Measurements from ENCODE around the gene TCEAL3. TPM values are rescaled to one million over a fixed set of nuclear protein-coding genes. Genes with fewer than 3 reads are reported as not detected.
"Not testable (repeated sequence)": the region's sequence is repeated elsewhere in the genome, so short reads cannot be mapped to it uniquely, and the experiment has no call there.

TCEAL3 gene
- total RNA-seq, 4 donors from 2014 or later = 3.4 to 16.7 (median 12.4) TPM

- H3K4me3 ChIP-seq = no peak overlapping the region
- in situ Hi-C loops (cut with MboI; ENCODE audit: low pct_ligation_motif_present in 1 of 4, low pct_unique_long_range_greater_than_20kb in 1 of 4, low sequenced_read_pairs in 3 of 4) = no loop called here
- no peak for DNase-seq
- 70% methylated on average over 2 of the region's 2 CpGs; no CpG with 5 or more reads in 1 of the 2 donors for WGBS, 2 donors (ENCODE audit: low coverage in 1 of 2)
- H3K36me3 ChIP-seq = no peaks in the 10 kb centered on the region
- TF ChIP-seq POLR2AphosphoS5 (IDR thresholded peaks at IDR 0.05) (no peak), EP300 (IDR thresholded peaks at IDR 0.05; ENCODE audit: low read depth) (no peak), POLR2A (IDR thresholded peaks at IDR 0.05) (no peak)
- TF ChIP-seq, protein P1, sequence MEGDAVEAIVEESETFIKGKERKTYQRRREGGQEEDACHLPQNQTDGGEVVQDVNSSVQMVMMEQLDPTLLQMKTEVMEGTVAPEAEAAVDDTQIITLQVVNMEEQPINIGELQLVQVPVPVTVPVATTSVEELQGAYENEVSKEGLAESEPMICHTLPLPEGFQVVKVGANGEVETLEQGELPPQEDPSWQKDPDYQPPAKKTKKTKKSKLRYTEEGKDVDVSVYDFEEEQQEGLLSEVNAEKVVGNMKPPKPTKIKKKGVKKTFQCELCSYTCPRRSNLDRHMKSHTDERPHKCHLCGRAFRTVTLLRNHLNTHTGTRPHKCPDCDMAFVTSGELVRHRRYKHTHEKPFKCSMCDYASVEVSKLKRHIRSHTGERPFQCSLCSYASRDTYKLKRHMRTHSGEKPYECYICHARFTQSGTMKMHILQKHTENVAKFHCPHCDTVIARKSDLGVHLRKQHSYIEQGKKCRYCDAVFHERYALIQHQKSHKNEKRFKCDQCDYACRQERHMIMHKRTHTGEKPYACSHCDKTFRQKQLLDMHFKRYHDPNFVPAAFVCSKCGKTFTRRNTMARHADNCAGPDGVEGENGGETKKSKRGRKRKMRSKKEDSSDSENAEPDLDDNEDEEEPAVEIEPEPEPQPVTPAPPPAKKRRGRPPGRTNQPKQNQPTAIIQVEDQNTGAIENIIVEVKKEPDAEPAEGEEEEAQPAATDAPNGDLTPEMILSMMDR (IDR thresholded peaks at IDR 0.05) = no peak
- intact Hi-C loops (cut with DNase I; ENCODE audit: low total_unique reads) = no loop called here
- no peaks in the 10 kb centered on the region for H3K9me3 ChIP-seq
- H3K4me1 ChIP-seq = no peaks in the 10 kb centered on the region
- H3K27me3 ChIP-seq = no peaks in the 10 kb centered on the region
- no peak overlapping the region for H3K27ac ChIP-seq
Observed at GRCh38 chrX:103637604-103638338, 30.0 kb downstream of the TCEAL3 start.

DNA sequence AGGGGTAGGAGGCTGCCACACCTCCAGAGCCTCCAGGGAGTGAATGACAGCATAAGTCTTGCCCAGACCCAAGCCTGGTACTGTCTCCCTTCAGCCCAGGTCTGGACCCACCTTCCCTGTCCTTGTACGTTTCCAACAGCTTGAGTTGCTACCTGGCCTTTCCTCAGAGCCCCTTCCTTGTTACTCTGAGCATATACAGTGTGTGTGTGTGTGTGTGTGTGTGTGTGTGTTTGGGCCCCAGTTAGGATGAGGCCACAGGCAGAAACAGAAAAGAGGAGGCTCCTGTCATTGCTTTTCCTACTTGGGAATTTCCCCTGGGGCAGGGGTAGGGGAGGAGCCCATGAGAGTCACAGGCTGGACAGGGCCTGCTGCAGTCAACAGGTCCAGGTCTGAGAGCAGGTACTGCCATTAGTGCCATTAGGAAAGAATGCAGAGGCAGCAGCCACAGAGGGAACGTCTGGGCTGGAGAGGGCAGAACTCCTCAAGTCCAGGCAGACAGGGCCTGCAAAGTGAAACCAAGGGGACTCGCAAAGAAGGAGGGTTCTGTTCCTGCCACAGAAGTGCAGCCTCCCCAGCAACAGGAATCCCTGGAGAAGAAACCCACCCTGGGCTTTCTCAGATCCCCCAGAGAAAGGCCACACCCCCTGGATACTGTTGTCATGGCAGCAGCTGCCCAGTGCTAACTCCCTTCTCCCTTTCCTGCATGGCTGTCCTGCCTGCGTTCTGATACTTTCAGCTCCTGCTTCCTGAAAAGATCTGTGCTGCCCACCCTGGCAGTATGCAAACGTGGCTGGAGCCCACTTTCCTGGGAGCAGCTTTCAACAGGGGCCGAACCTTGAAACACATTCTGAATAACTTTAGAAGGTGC lies 30.9 kb downstream of the TCEAL3 start:
- H3K27ac ChIP-seq; intact Hi-C loops (cut with DNase I; ENCODE audit: low total_unique reads); in situ Hi-C loops (cut with MboI; ENCODE audit: low pct_ligation_motif_present in 1 of 4, low pct_unique_long_range_greater_than_20kb in 1 of 4, low sequenced_read_pairs in 3 of 4); DNase-seq; H3K36me3 ChIP-seq; H3K27me3 ChIP-seq; H3K4me3 ChIP-seq; H3K9me3 ChIP-seq; H3K4me1 ChIP-seq: not testable (repeated sequence)
- WGBS, 2 donors (ENCODE audit: low coverage in 1 of 2) = 49% methylated on average over 6 of the region's 6 CpGs; no CpG with 5 or more reads in 1 of the 2 donors

GRCh38 chrX:103640401-103641155 lies 32.8 kb downstream of the TCEAL3 start:
- 53 to 80% methylated on average over 1 to 4 of the region's 4 CpGs for WGBS, 2 donors (ENCODE audit: low coverage in 1 of 2)
- no peak for DNase-seq
- in situ Hi-C loops (cut with MboI; ENCODE audit: low pct_ligation_motif_present in 1 of 4, low pct_unique_long_range_greater_than_20kb in 1 of 4, low sequenced_read_pairs in 3 of 4) = no loop called here
- H3K27me3 ChIP-seq = no peaks in the 10 kb centered on the region
- no peak overlapping the region for H3K4me3 ChIP-seq
- H3K27ac ChIP-seq = no peak overlapping the region
- intact Hi-C loops (cut with DNase I; ENCODE audit: low total_unique reads) = no loop called here
- no peaks in the 10 kb centered on the region for H3K36me3 ChIP-seq
- H3K4me1 ChIP-seq = no peaks in the 10 kb centered on the region
- TF ChIP-seq POLR2A (IDR thresholded peaks at IDR 0.05) (no peak), POLR2AphosphoS5 (IDR thresholded peaks at IDR 0.05) (no peak), EP300 (IDR thresholded peaks at IDR 0.05; ENCODE audit: low read depth) (no peak)
- TF ChIP-seq, protein P1 (IDR thresholded peaks at IDR 0.05) = no peak
- no peaks in the 10 kb centered on the region for H3K9me3 ChIP-seq

GRCh38 chrX:103644125-103644524 lies 36.4 kb downstream of the TCEAL3 start:
- 58% methylated on average over 1 of the region's 1 CpG; no CpG with 5 or more reads in 1 of the 2 donors for WGBS, 2 donors (ENCODE audit: low coverage in 1 of 2)
- intact Hi-C loops (cut with DNase I; ENCODE audit: low total_unique reads) = no loop called here
- no peak for DNase-seq

More at GRCh38 chrX:103644125-103644524, 36.4 kb downstream of the TCEAL3 start:
- in situ Hi-C loops (cut with MboI; ENCODE audit: low pct_ligation_motif_present in 1 of 4, low pct_unique_long_range_greater_than_20kb in 1 of 4, low sequenced_read_pairs in 3 of 4) = no loop called here
- no peak overlapping the region for H3K27ac ChIP-seq
- no peaks in the 10 kb centered on the region for H3K27me3 ChIP-seq
- no peaks in the 10 kb centered on the region for H3K36me3 ChIP-seq
- no peaks in the 10 kb centered on the region for H3K4me1 ChIP-seq
- no peak overlapping the region for H3K4me3 ChIP-seq
- no peak for TF ChIP-seq POLR2AphosphoS5 (IDR thresholded peaks at IDR 0.05)
- TF ChIP-seq POLR2A (IDR thresholded peaks at IDR 0.05) = no peak
- no peak for TF ChIP-seq EP300 (IDR thresholded peaks at IDR 0.05; ENCODE audit: low read depth)
- TF ChIP-seq, protein P1 (IDR thresholded peaks at IDR 0.05) = no peak
- H3K9me3 ChIP-seq = no peaks in the 10 kb centered on the region
